Diencephalon (tissue), 1 donor: Measurements from ENCODE around the gene CACNG4. TPM values are rescaled to one million over a fixed set of nuclear protein-coding genes. Genes with fewer than 3 reads are reported as not detected.

Source experiments
- total RNA-seq: library from RNA; depleted of rRNA; stranded (reverse); fragments of >200 nt; gene quantifications from one replicate; pipeline ENCODE4 v1.2.3, GENCODE V29; 2014

Gene CACNG4
- 69.9 TPM for total RNA-seq

DNA sequence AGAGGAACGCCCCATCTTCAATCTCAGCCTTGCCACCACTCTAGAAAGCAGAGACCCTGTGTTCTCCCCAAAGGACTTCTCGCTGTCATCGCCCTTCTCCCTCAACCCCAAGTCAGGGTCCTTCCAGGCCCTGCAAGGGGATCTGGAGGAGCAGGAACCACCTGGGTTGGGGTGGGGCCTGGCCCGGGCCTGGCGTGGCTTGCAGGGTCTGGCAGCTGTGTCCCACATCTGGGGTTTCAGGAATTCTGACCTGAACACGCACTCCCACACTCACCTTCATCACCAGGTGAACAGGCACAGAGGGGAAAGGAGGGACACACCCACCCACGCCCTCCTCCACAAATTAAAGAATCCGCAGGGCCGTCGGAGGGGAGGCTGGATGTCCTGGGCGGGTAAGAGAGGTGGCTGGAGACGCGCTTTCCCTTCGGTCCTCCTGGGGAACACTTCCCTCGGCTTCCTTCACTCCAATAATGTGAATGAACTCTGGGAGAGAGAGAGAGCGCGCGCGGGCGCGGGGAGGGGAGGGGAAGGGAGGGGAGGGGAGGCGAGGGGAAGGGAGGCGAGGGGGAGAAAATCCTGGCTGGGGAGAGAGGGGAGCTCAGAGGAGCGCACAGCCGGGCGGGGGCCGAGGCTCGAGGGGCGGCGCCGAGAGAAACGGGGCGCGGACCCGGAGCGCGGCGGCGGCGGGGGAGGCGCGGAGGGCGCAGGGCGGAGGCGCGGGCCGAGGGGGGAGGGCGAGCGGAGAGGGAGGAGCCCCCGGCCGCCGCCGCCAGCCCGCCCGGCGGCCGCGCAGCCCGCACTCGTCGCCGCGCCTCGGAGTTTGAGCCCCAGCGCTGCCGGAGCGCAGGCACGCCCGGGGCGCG, at the start of gene CACNG4:
CACNG4 (plus strand) TSS at position 799 of the 863 bp plus-strand sequence. CDS start 205 bp downstream, outside the sequence.

DNA sequence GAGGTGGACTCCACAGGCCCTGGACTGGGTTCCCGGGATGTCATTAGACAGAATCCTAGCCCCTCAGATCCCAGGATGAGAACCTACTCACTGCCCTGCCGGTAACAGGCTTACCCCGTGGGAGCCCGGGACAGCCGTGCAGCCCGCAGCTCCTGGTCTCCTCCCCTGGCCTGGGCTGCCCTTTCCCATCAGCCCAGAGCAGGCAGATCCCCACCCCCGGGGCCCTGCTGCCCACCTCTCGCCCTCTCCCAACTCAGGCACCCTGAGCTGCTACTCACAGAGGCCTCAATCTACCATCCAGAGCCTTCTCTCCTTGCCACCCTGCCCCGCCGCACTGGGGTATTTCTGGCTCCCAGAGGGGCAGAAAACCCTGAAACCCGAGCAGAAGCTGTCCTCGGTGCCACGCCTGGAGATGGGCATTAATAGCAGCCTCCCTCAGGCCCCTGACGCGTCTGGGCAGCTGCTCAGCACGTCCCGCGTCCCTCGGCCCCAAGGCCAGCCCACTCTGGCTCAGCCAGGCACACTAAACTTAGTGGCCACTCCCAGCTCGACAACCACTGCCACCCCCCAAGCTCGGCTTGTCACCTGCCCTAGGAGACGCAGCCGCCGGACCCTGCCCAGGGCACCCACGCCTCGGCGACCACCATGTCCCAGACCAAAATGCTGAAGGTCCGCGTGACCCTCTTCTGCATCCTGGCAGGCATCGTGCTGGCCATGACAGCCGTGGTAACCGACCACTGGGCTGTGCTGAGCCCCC, 79.7 kb downstream of the CACNG4 start, which contains the start of gene CACNG1:
CACNG1 (plus strand) TSS at position 539 of the 757 bp plus-strand sequence; CDS start at position 646, 107 bp downstream.

Other genes starting within 250 kb of the CACNG4 start
- gene CACNG5, start 129.6 kb upstream of the CACNG4 start, total RNA-seq = 12.2 TPM
- 0.23 TPM for gene CACNG1, start 79.8 kb downstream of the CACNG4 start, total RNA-seq